Measurements from ENCODE around the gene POLD4.
"Not testable (repeated sequence)": the region's sequence is repeated elsewhere in the genome, so short reads cannot be mapped to it uniquely, and the experiment has no call there.

The POLD4 gene

GRCh38 chr11:67320691-67321090 lies 32.7 kb downstream of the POLD4 start:
- no peak overlapping the region for H3K27ac ChIP-seq
- no peak for DNase-seq (ENCODE audit: low read depth, low spot score)

- no peak overlapping the region for H3K27ac ChIP-seq
- DNase-seq (ENCODE audit: low read depth, low spot score), result no peak
These were observed 33.3 kb downstream of the POLD4 start for GRCh38 chr11:67320011-67320410.

GRCh38 chr11:67318876-67319275 lies 34.5 kb downstream of the POLD4 start:
- H3K27ac ChIP-seq; DNase-seq (ENCODE audit: low read depth, low spot score): not testable (repeated sequence)

GRCh38 chr11:67317888-67318555 lies 35.3 kb downstream of the POLD4 start:
- peak overlapping the region; percentile 98 for H3K27ac ChIP-seq
- DNase-seq (ENCODE audit: low read depth, low spot score), result no peak

- DNase-seq (ENCODE audit: low read depth, low spot score), result peak; percentile 57
- H3K27ac ChIP-seq, result peak overlapping the region; percentile 98
These were observed 36.0 kb downstream of the POLD4 start for GRCh38 chr11:67317205-67317887.

- H3K27ac ChIP-seq, result peak overlapping the region; percentile 98
- DNase-seq (ENCODE audit: low read depth, low spot score), result no peak
These were observed 36.5 kb downstream of the POLD4 start for GRCh38 chr11:67316882-67317204.

- H3K27ac ChIP-seq, result peak overlapping the region; percentile 99
- DNase-seq (ENCODE audit: low read depth, low spot score), result no peak
These were observed 37.9 kb downstream of the POLD4 start for GRCh38 chr11:67315325-67315909.

GRCh38 chr11:67314218-67314617 lies 39.1 kb downstream of the POLD4 start:
- DNase-seq (ENCODE audit: low read depth, low spot score), result no peak
- peak overlapping the region; percentile 99 for H3K27ac ChIP-seq

- no peak for DNase-seq (ENCODE audit: low read depth, low spot score)
- H3K27ac ChIP-seq, result peak overlapping the region; percentile 99
These were observed 40.0 kb downstream of the POLD4 start for GRCh38 chr11:67313125-67313890.

GRCh38 chr11:67312187-67313021 lies 40.9 kb downstream of the POLD4 start:
- peak; percentile 98 for DNase-seq (ENCODE audit: low read depth, low spot score)
- H3K27ac ChIP-seq, result peak overlapping the region; percentile 99

GRCh38 chr11:67311556-67312082 lies 41.7 kb downstream of the POLD4 start:
- H3K27ac ChIP-seq, result peak overlapping the region; percentile 99

GRCh38 chr11:67311051-67311555 lies 42.2 kb downstream of the POLD4 start:
- H3K27ac ChIP-seq, result peak overlapping the region; percentile 99

More at GRCh38 chr11:67311556-67312082, 41.7 kb downstream of the POLD4 start:
- DNase-seq (ENCODE audit: low read depth, low spot score), result peak; percentile 48

GRCh38 chr11:67310246-67311050 lies 42.9 kb downstream of the POLD4 start:
- H3K27ac ChIP-seq, result peak overlapping the region; percentile 99
- DNase-seq (ENCODE audit: low read depth, low spot score), result no peak

More at GRCh38 chr11:67311051-67311555, 42.2 kb downstream of the POLD4 start:
- DNase-seq (ENCODE audit: low read depth, low spot score), result no peak

GRCh38 chr11:67309661-67310061 lies 43.7 kb downstream of the POLD4 start:
- DNase-seq (ENCODE audit: low read depth, low spot score), result no peak
- H3K27ac ChIP-seq, result peak overlapping the region; percentile 99

GRCh38 chr11:67309166-67309565 lies 44.2 kb downstream of the POLD4 start:
- DNase-seq (ENCODE audit: low read depth, low spot score), result no peak
- peak overlapping the region; percentile 99 for H3K27ac ChIP-seq

GRCh38 chr11:67308031-67308866 lies 45.1 kb downstream of the POLD4 start:
- no peak for DNase-seq (ENCODE audit: low read depth, low spot score)
- peak overlapping the region; percentile 99 for H3K27ac ChIP-seq

GRCh38 chr11:67307545-67308001 lies 45.8 kb downstream of the POLD4 start:
- H3K27ac ChIP-seq, result no peak overlapping the region
- no peak for DNase-seq (ENCODE audit: low read depth, low spot score)
